ENCODE results near the gene C1orf226. TPM values are rescaled to one million over a fixed set of nuclear protein-coding genes. Genes with fewer than 3 reads are reported as not detected.

Gene C1orf226
- total and polyA plus RNA-seq, 2 of the 8 experiments (the other 6 are each of a cell fraction or from before 2014, with no cell fraction given) = 8.2 to 18.8 TPM

GRCh38 chr1:162407539-162407938, 26.0 kb downstream of the C1orf226 start:
- H4K5ac ChIP-seq (ENCODE audit: insufficient read length, low read depth, low read length) = no peak overlapping the region
- H3K56ac ChIP-seq (replicated peaks; ENCODE audit: insufficient read length, low read depth, low read length) = no peak overlapping the region
- H2BK20ac ChIP-seq (ENCODE audit: low read length) = no peak overlapping the region
- no peak overlapping the region for H2BK12ac ChIP-seq (ENCODE audit: low read depth, low read length)
- no peaks in the 10 kb centered on the region for H3K36me3 ChIP-seq (ENCODE audit: control insufficient read depth in 2 of 4, insufficient read depth in 4 of 4, low read length in 3 of 4)
- H4K8ac ChIP-seq (ENCODE audit: extremely low read depth, insufficient read depth, low read length) = no peak overlapping the region
- H3K23ac ChIP-seq (ENCODE audit: insufficient read length) = no peak overlapping the region
- no peak overlapping the region for H2AFZ ChIP-seq (ENCODE audit: low read length)
- H3K18ac ChIP-seq (ENCODE audit: extremely low read depth, low read length) = no peak overlapping the region
- H3K4me1 ChIP-seq (replicated peaks in 1 of 4; ENCODE audit: control insufficient read depth in 3 of 4, insufficient read depth in 4 of 4, low read length in 3 of 4) = no peaks in the 10 kb centered on the region
- no peak overlapping the region for H4K91ac ChIP-seq (replicated peaks; ENCODE audit: insufficient read length, low read length)
- no peak overlapping the region for H3K27ac ChIP-seq (ENCODE audit: low read depth, low read length)
- CTCF ChIA-PET (ENCODE audit: partially characterized antibody) = interaction anchor here (0.6 to 1.9 kb wide), 7 partner anchors 13 to 99 kb away, joined by 3 to 6 read pairs (median 4); no protein-coding TSS in a partner anchor
- H2BK15ac ChIP-seq (ENCODE audit: low read length) = no peak overlapping the region
- no peaks in the 10 kb centered on the region; the same call in 1 of the 2 replicates for H3K23me2 ChIP-seq (ENCODE audit: low read depth, low read length)
- no peaks in the 10 kb centered on the region for H4K20me1 ChIP-seq (replicated peaks in 1 of 2; ENCODE audit: control insufficient read depth in 1 of 2, insufficient read depth in 2 of 2, low read length in 2 of 2)
- no peak overlapping the region for H3K4ac ChIP-seq (replicated peaks; ENCODE audit: insufficient read length, low read depth, low read length)
- no peak overlapping the region for H2BK120ac ChIP-seq (replicated peaks; ENCODE audit: low read depth, low read length)
- H3K4me3 ChIP-seq (ENCODE audit: extremely low read depth in 1 of 4, insufficient read depth in 2 of 4, low read depth in 3 of 4, low read length in 4 of 4) = no peak overlapping the region
- H2AK5ac ChIP-seq (ENCODE audit: low read depth, low read length) = no peak overlapping the region
- POLR2A ChIA-PET (ENCODE audit: partially characterized antibody) = interaction anchor here (0.9 kb wide), 1 partner anchor 9 kb away, joined by 3 read pairs; no protein-coding TSS in a partner anchor
- no peak overlapping the region for H3K4me2 ChIP-seq (ENCODE audit: insufficient read depth in 1 of 2, low read depth in 2 of 2, low read length in 2 of 2)
- no peaks in the 10 kb centered on the region for H3K9me3 ChIP-seq (ENCODE audit: insufficient read depth in 2 of 2, low read depth in 1 of 2, low read length in 1 of 2)
- H2BK5ac ChIP-seq (ENCODE audit: low read depth, low read length) = no peak overlapping the region
- FAIRE-seq = no peak
- DNase-seq (ENCODE audit: low read depth in 1 of 2, low spot score in 2 of 2) = no peak
- WGBS, 2 experiments (ENCODE audit: extremely low coverage in 1 of 2, insufficient coverage in 1 of 2, insufficient read length in 1 of 2, insufficient replicate concordance in 2 of 2, low coverage in 1 of 2, low lambda C conversion rate in 2 of 2, missing lambda C conversion rate in 1 of 2) = 88% methylated on average over 1 of the region's 1 CpG; no CpG with 5 or more reads in 1 of the 2 experiments
- H3K79me1 ChIP-seq (ENCODE audit: low read depth, low read length) = no peaks in the 10 kb centered on the region
- no peak overlapping the region for H3K9ac ChIP-seq (replicated peaks in 1 of 4; ENCODE audit: extremely low read depth in 1 of 4, low read depth in 3 of 4, low read length in 3 of 4)
- H3K79me2 ChIP-seq (ENCODE audit: control insufficient read depth in 1 of 2, insufficient read depth in 2 of 2, low read length in 2 of 2) = no peaks in the 10 kb centered on the region
- no peak overlapping the region for H3K14ac ChIP-seq (ENCODE audit: insufficient read length)
- TF ChIP-seq CBX5 (IDR thresholded peaks at IDR 0.05; ENCODE audit: low read depth, low read length) = no peak
- TF ChIP-seq SRF (IDR thresholded peaks at IDR 0.05; ENCODE audit: low read depth, low read length) = no peak
- TF ChIP-seq USF2 (IDR thresholded peaks at IDR 0.05; ENCODE audit: low read length) = no peak
- TF ChIP-seq SP1 (IDR thresholded peaks at IDR 0.05; ENCODE audit: low read depth, low read length) = no peak
- TF ChIP-seq CTBP2 (IDR thresholded peaks at IDR 0.05; ENCODE audit: borderline replicate concordance, insufficient read depth, insufficient read length, low read length) = no peak
- TF ChIP-seq TBP (IDR thresholded peaks at IDR 0.05; ENCODE audit: low read depth, low read length) = no peak
- TF ChIP-seq GTF2F1 (IDR thresholded peaks at IDR 0.05; ENCODE audit: borderline replicate concordance, low read depth, low read length) = no peak
- TF ChIP-seq GABPA (IDR thresholded peaks at IDR 0.05; ENCODE audit: borderline replicate concordance, insufficient read depth, low read length) = no peak
- TF ChIP-seq FOSL1 (IDR thresholded peaks at IDR 0.05; ENCODE audit: insufficient read depth, low read depth, low read length) = no peak
- H3K27me3 ChIP-seq (replicated peaks in 1 of 4; ENCODE audit: control insufficient read depth in 3 of 4, extremely low read depth in 1 of 4, insufficient read depth in 3 of 4, low read length in 3 of 4) = no peaks in the 10 kb centered on the region

Measured in H1 (cell line).